HG02885 (cell line): ENCODE results near the gene CLK4.

Source experiments
- ATAC-seq: cut with Tn5 transposase; IDR thresholded peaks from one replicate; pipeline ENCODE4 v1.9.1; 2021; ENCODE audit warnings: mild to moderate bottlenecking; ENCODE audit not compliant: unreplicated experiment, poor library complexity

The CLK4 gene

DNA sequence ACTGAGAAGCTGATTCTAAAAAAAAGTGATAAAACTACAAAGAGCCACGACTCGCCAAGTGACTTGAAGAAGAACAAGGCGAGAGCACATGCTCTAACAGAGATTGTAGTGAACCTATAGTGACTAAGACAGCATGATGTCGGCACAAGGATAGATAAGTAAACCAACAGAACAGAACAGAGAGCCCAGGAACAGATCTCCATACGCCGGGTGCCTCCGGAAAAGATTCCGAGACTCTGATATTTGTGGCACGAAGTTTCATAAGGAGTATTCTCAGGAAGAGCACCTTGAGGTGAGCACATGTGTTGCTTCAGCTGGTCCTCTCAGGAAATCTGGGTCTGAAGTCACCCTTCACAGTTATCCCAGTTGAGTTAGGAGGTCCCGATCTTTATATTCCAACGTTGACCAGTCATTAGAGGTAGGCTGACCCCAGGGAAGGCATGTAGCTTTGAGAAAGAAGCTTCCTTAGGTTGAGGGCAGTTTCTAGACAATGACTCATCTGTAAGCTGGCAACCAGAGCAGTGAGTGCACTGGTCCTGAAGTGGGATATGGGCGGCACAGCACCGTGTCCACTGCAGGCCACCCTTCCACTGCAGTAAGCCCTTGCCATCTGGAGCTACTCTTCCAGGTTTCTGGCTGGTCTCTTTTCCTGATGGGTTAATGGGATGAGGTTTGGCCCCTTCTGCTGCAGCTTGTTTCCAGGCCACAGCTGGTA is 13.6 kb upstream of the CLK4 start:
- no peak for ATAC-seq

DNA sequence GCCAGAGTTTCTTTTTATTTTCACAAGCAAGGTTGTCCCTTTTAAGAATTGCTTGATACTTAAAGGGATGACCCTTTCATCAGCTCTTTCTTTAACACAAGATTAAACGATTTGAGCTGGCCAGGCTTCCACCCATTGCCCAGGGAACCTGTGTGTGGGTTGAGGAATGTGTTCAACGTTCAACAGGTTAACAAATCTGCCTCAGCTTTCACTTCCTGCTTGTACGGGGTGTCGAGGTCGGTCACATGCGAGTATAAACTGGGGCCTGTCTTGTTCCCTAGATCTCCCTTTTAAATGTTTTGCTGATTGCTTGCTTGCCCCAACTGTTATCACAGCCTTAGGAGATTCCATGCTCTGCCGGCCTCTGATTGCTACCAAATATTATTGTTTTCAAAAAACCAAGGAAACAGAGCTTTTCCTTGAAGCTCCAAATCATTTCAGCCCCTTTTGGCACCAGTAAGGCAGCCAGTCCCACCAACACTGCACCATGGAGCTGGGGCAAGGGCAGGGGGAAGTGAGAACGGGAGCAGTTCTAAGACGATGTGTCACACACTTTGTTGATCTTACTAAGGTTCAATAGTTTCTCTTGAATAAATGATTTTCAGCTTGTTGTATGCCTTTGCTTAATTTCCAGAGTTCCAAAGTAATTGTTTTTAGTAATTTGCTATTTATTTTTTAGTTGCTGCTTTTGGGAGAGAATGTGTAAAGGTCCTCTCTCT is 10.7 kb upstream of the CLK4 start:
- ATAC-seq, result no peak

DNA sequence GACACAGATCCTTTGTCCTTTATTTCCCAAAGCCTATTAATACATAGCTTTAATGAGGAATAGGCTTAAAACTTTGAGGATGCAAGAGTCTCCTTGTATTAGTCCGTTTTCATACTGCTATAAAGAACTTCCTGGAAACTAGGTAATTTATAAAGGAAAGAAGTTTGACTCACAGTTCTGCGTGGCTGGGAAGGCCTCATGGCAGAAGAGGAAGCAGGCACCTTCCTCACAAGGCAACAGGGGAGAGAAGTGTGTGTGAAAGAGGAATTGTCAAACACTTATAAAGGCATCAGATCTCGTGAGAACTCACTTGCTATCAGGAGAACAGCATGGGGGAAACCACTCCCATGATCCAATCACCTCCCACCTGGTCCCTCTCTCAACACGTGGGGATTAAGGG is 5.4 kb upstream of the CLK4 start:
- no peak for ATAC-seq

DNA sequence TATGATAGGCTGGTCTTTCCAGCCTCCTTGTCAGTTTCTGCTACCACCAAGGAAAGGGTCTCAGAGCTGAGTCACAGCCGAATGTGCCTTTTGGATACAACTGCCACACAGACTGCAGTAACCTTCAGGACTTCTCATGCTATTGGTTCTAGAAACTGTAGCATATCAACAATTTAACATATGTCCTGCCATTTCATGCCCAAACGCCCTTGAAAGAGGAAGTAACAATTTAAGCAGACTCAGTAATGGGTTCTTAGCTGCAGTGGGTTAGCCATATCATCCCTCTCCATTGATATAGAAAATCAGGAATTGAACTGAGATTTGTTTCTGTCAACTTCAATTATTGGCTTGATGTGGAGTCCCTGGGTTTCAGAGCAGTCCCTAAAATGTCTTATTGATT is 4.1 kb upstream of the CLK4 start:
- no peak for ATAC-seq

DNA sequence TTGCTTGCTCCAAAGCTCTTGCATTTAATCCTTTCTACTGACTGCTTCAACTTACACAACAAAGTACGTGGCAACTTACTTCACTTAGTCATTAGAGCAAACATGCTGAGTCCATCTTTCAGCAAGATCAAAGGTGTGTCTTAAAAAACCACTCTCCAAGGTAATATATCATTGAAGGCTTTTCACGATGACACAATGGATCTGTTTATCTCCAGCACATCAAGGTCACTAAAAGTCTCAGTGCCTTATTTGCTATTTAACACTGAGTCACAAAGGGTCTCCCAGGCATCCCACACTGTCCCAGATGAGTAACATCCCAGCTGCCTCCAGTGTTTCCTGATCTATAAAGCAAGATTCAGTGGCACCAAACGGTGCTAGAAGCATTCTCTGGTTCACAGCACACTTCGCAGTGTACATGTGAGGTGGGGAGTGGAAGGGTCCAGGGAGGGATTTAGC is 3.7 kb upstream of the CLK4 start:
- no peak for ATAC-seq

DNA sequence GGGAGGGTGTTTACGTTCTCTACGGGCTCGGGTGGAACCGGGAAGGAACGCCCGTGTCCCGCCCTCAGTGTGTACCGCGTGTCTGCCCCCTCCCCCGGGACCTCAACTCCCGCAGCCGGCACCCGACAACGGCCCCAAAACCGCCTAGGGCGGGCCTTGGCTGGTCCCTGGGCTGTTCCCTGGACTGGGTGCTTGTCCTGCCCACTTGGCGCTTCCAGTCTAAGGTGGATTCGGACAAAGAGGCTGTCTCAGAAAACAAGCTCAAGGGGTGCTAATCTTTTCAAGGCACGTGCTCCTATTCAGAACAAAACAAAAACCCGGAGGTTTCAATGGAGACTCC is 379 bp upstream of the CLK4 start:
- ATAC-seq, result no peak

DNA sequence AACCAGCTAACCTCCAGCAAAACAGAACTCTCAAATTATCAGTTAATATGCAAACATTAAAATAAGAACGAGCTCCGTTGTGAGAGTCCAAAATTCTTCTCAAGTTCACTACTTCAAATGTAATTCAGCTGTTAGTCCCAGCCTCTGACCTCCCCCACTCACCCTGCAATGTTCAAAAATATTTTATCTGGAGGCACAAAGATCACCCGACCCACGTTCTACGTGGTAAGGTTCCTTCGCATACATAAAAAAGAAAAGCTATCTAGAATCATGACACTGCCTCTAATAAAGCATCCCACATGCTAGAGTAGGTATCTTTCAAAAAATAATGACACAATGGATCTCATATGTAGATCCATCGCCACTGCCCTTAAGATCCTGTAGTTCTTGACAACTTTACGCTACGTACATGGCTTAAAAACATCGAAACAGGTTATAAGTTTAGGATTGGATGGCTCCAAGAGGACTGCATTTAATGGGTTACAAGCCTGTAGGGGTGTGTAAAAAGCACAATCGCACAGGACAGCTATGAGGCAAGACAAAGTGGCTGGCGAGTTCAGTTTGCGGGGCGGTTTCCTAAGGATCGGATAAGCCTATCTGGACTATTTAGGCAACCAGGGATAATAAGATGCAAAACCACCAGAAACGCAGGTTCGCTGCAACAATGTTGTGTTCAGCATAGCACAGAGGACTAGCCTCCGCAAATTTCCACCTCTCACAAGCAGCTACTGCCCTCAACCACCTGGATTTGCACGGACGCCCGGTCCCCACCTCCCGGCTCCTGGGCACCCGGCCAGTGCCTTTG is 969 bp downstream of the CLK4 start:
- peak; percentile 33 for ATAC-seq

DNA sequence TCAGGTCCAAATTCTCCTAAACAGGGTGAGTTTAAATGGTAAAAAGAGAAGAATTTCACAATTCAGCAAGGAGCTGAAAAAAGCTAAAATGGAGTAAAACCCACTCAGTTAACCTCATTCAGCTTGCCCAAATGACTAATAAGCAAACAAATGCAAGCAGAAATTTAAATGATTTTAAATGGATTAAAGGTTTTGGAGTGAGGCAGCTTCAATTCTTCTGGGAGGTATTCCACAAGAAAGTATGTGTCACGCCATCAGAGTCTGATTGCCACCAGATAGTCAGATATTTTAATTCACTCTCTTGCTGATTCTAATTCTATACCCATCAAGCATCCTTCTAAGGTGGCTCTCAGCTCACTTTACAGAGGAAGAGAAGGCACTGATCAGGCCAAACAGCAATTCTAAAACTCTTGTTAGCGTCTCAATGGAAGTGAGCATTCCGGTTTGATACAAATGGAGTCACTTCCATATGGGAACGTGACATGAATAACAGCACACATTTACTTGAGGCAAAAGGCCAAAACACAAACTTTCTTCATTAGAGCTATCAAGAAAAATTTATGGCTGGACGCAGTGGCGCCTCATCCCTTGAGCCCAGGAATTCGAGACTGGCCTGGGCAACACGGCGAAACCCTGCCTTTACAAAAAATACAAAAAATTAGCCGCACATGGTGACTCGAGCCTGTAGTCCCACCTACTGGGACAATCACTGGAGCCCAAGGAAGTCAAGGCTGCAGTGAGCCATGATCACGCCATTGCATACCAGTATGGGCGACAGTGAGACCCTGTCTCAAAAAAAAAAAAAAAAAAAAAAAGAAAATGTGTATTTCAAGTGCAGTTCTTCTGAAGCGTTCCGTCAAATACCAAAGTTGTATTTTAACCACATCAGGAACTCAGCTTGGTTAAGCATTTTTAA is 2.0 kb downstream of the CLK4 start:
- no peak for ATAC-seq

DNA sequence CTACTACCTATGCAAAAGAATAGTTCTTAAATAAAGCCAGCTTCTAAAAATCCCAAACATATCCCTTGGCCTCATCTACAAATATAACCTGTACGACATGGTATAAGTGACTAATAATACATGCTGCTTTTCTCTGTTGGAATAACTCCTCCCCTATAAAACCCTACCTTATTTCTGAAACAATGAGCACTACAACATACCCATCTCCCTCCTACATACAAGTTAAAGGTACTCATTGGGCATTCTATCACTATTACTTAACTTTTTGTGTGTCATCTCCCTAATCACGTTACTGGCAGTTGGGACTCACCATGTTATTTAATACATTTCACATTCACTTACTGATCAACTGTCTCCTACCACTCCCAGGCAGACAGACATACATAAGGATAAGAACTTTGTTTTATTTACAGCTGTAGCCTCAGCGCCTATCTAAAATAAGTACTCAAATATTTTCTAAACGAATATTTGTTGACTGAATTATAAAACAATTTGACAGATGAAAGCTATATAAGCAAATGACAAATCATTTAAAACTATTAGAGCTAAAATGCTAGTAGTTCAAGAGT is 4.1 kb downstream of the CLK4 start:
- no peak for ATAC-seq

DNA sequence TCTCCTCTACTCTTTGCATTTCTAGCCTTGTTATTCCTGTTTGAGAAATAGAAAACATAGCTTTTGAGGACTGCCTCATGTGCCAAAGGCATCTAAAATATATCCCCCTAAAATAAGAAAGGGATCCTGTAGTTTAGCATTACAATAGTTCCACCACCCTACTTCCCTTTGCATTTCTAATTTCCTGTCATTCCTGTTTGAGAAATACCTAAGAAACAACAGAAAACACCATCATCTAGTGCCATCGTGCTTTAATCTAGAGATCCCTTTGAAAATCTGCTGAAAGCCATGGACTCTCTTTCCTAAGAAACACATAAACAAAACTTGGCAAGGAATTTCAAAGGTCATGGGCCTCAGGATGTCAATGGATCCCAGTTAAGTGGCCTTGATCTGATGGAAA is 7.5 kb downstream of the CLK4 start:
- ATAC-seq, result no peak

DNA sequence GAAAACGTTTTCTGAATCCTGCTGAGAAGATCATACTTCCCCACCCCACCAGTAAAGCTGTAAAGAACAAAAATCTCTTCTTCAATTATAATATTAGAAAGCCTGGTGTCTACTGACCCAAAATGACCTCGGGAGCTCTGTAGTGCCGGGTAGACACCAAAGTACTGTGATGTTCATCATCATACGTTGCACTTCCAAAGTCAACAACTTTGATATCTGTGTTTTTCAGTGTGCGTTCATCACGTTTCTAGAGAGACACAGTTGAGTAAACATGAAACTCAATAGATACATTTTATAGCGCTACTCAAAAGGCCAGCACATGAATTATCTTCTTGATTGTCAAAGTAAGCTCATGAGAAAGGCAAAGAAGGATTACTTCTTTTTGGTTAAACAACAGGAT is 14.6 kb downstream of the CLK4 start:
- ATAC-seq, result no peak

DNA sequence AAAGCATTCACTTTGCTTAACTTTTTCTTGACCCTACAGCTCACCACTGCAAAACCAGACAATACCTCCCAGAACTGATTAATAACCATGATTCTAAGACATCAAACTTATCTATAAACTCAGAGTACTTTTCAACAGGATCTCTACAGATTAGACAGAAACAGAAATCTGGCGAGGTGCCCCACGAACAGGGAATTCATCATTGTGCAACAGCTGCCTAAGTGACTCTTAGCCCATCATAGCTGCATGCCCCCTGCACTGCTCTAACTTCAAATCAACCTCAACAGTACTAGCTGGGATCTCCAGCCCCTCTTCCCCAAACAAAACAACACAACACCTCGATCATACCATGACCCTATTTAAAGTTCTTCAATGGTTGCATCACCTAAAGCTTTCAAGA is 20.6 kb downstream of the CLK4 start:
- no peak for ATAC-seq

DNA sequence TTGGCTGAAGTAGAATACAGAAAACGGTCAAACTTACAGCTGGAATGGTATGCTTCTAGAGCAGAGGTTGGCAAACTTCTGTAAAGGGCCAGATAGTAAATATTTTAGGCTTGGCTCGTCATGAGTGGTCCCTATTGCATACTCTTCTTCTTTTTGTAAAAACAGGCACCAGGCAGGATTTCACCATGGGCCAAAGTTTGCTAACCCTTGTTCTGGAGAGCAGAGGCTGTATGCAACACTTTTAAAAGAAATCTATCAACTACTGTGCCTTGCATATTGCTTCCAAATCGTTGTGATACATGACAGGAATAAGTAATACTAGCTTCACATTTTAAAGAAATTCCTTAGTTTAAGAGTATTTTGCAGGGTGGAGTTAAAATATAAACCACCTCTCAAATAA is 21.1 kb downstream of the CLK4 start:
- no peak for ATAC-seq

DNA sequence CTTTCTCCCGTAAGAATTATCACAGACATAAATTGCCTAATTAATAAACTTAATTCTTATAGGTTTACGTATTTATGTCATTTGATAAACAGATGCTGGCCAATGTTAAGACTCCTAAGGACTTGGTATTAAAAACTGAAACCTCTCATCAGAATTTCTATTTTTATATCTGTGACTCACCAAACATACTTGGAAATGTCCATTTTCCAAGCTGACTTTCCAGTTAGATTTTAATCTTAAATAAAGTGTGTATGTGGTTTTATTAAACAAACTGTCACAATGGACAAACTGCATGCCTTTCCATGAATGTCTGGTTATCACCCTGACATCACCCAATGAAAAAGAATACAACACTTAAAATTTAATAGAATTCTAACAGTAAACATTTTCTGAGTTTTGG is 24.1 kb downstream of the CLK4 start:
- no peak for ATAC-seq

DNA sequence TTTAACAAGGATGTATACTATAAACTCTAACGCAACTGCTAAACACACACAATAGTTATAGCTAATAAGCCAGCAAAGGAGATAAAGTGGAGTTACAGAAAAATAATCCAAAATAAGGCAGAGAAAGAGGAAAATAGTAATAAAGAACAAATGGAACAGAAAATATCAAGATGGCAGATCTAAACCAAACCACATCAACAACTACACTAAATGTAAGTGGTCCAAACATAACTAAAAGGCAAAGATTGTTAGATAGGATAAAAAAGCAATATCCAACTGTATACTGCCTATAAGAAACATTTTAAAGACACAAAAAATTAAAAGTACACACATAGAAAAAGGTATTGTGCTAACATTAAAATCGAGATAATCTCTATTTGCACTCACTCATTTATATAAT is 31.1 kb downstream of the CLK4 start:
- no peak for ATAC-seq

DNA sequence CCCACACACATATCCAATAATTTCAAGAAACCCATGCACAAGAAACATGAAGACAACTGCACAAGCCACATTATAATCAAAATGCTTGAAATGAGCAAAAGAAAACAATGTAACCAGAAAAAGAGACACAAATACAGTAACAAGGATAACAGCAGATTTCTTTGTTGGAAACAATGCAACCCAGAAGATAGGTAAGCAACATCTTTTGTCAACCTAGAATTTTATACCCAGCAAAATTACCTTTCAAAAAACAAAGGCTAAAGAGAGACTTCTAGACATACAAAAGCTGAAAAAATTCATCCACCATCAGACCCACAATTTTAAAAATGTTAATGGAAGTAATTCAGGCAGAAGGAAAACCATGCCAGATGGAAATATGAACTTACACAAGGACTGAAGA is 31.7 kb downstream of the CLK4 start:
- no peak for ATAC-seq

DNA sequence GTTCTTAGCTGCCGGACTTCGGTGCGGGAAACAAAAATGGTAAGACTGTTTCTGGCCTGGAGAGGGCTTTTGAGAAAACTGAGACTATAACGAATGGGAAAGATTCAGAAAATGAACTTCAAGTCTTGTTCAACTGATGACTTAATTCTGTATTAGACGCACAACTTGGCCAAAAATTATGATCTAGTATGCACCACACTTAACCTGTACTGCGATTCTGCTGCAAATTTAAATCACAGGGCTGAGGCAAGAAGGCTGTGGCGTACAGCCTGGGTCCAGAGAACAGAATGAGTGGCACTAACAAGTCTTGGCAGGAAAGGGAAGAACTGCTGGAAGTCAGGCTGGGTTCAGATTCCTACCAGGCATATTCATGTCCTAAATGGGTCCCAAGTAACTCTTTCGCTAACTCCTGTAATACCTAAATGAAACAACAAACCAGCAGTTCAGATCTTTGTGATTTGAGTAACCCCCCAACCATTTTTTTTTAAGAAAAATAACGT is 35.9 kb downstream of the CLK4 start:
- no peak for ATAC-seq

DNA sequence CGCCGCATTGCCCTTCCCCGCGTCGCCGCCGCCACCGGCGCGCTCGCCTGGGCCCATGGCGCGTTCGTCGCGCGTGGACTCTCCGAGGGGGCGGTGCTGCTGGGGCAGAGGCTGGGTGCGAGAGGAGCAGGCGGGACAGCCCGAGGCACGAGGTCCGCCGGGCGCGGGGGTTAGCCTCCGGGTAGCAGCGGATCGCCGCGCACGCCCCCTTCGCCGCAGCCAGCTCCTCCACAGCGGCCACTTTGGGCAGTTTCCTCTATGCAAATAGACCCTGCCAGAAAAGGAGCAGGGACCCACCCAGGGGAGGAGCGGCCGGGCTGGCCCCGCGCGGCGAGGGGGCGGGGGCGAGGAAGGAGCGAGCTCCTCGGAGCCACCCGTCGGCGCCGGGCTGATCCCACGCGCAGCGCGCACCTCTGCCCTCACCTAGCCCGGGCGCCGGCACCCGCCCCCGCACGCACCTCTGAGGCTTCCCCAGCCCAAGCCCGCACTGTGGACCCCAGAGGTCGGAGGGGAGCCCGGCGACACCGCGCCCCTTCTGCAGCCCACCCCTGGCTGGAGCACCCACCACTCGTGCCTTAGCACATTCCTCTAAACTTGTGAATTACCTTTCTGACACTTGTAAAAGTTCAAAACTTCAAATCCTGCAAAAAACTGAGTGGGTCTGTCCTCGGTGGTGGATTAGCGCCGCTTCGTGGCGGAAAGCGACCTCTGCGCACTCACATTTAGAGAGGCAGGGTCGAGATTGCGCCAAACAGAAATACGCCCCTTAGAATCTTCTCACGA is 36.5 kb downstream of the CLK4 start, which contains the start of gene COL23A1:
TSS of gene COL23A1 (minus strand) at position 253 of the 783 bp plus-strand sequence.
- ATAC-seq, result peak; percentile 60
